Muscle layer of colon (tissue), 2 donors: Measurements from ENCODE around the gene TCEANC2.
"Not testable (repeated sequence)": the region's sequence is repeated elsewhere in the genome, so short reads cannot be mapped to it uniquely, and the experiment has no call there.

Experiments used
- H3K27ac ChIP-seq: one replicate; pipeline ENCODE4 v1.7.0; 2013; ENCODE audit warnings: low read depth, mild to moderate bottlenecking, low read length, moderate library complexity
- H3K27me3 ChIP-seq, 2 donors: one replicate each; pipeline ENCODE4 v1.7.0; 2013; ENCODE audit warnings: low read length in 2 of 2, mild to moderate bottlenecking in 2 of 2; ENCODE audit not compliant: insufficient read depth in 2 of 2, control insufficient read depth in 1 of 2
- H3K36me3 ChIP-seq: one replicate; pipeline ENCODE4 v1.7.0; 2013; ENCODE audit warnings: mild to moderate bottlenecking, low read length; ENCODE audit not compliant: insufficient read depth
- H3K4me1 ChIP-seq: one replicate; pipeline ENCODE4 v1.7.0; 2013; ENCODE audit warnings: mild to moderate bottlenecking, low read length; ENCODE audit not compliant: insufficient read depth
- H3K4me3 ChIP-seq, 2 donors: one replicate each; pipeline ENCODE4 v1.7.0; 2013; ENCODE audit warnings: low read length in 2 of 2, low read depth in 1 of 2, mild to moderate bottlenecking in 1 of 2, moderate library complexity in 1 of 2
- H3K9ac ChIP-seq: one replicate; pipeline ENCODE4 v1.7.0; 2013; ENCODE audit warnings: low read length
- H3K9me3 ChIP-seq: one replicate; pipeline ENCODE4 v1.7.0; 2013; ENCODE audit warnings: mild to moderate bottlenecking, low read length
- donor health status: abdominal sarcoma.
- donor health status: Adenocarcinoma of cecum.

TCEANC2 gene

DNA sequence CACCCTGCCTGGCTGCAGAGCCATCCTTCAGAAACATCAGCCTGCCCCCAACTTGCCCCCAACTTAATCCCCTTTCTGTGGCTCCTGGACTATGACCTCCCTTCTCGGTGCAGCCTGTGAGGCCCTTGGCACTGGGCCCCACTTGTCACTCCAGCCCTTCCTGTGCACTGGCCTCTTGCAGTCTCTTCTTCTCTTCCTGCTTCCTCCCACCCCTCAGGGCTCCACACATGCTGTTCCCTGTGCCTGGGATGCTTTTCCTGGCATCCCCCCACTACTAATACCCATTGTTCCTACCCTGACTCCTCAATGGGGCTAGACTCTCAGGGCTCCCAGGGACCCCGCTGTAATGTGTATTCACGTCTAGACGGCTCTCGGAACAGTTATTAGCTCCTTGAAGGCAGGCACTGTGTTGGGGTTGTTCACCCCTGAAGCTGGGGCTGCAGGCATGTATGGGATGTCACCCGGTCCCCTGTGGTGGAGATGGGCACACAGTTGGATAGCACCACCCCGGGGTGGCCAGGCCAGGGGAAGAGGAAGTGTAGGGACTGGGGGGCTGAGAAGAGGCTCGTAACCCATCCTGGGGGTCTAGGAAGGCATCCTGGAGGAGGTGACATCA, 39.9 kb upstream of the TCEANC2 start:
- Histone ChIP-seq H3K4me1 (no peaks in the 10 kb centered on the region), H3K27me3 (peaks cover 0 to 13% of the 10 kb centered on the region in 2 donors), H3K9ac (no peak overlapping the region), H3K9me3 (no peaks in the 10 kb centered on the region), H3K4me3 (no peak overlapping the region), H3K36me3 (no peaks in the 10 kb centered on the region), H3K27ac (no peak overlapping the region)

DNA sequence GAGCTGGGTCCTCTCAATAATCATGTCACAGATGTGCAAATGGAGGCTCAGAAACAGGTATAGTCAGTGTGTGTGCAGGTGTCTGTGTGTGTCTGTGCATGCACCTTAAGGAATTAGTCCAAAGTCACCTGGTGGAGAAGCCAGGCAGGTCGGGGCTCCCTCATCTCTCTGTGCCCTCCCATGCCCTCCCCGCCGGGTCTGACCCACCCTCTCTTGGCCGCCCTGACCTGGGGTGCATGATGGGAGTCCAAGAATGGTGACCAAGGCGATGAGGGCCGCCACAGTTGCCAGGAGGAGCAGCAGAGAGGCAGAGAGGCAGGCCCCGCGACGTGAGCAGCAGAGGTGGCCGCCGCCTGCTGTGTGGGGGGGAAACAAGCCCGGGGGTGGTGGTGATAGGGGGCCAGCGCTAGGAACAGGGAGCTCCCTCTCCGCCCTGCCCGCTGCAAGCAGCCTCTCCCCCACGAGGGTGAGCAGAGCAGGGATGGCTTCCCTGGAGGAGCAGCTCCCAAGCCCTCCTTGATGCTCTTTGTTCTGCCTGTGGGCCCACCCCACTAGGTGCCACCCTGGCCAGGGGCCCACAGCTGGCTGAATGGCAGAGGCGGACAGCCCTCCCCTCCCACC, 39.3 kb upstream of the TCEANC2 start:
- no peak overlapping the region for H3K27ac ChIP-seq
- no peaks in the 10 kb centered on the region for H3K4me1 ChIP-seq
- no peaks in the 10 kb centered on the region for H3K36me3 ChIP-seq
- no peak overlapping the region for H3K4me3 ChIP-seq
- H3K9ac ChIP-seq, result no peak overlapping the region
- H3K9me3 ChIP-seq, result no peaks in the 10 kb centered on the region
- H3K27me3 ChIP-seq, result peaks cover 0 to 13% of the 10 kb centered on the region in 2 donors

GRCh38 chr1:54016343-54017282, 36.8 kb upstream of the TCEANC2 start:
- no peaks in the 10 kb centered on the region for H3K9me3 ChIP-seq
- no peak overlapping the region for H3K4me3 ChIP-seq
- H3K27me3 ChIP-seq, result peaks cover 0 to 13% of the 10 kb centered on the region in 2 donors
- no peak overlapping the region for H3K27ac ChIP-seq
- no peaks in the 10 kb centered on the region for H3K4me1 ChIP-seq
- H3K9ac ChIP-seq, result no peak overlapping the region
- no peaks in the 10 kb centered on the region for H3K36me3 ChIP-seq

- Histone ChIP-seq H3K9ac (no peak within 1 kb of the TSS), H3K27ac (no peak within 1 kb of the TSS), H3K4me3 (no peak within 1 kb of the TSS), H3K9me3 (no peaks in the 10 kb centered on the region), H3K27me3 (peaks cover 0 to 13% of the 10 kb centered on the region in 2 donors), H3K36me3 (no peaks in the 10 kb centered on the region), H3K4me1 (no peaks in the 10 kb centered on the region)
These were observed 35.4 kb upstream of the TCEANC2 start, which contains the start of gene LDLRAD1 for GRCh38 chr1:54017979-54018378. Gene LDLRAD1 (minus strand): TSS chr1:54018186. CDS start chr1:54018112, 74 bp downstream.

DNA sequence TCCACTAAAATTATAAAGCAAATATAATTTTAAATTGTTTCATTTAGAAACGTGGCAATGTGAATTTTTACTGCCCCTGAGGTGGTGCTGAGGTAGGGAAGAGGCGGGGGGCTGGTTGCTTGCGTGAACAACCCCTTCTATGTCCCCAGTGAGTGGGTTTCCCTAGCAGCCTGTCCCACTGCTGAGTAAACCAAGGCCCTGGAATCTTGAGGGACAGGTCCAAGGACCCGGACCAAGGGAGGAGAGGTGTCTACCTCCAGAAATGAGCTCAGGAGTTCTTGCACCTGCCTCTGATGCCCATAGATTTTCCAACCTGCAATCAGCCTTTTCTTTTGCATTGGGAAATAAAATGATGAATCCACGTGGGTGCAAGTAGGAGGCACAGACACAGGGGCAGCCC, 34.8 kb upstream of the TCEANC2 start:
- H3K36me3 ChIP-seq, result no peaks in the 10 kb centered on the region
- H3K9ac ChIP-seq, result no peak overlapping the region
- no peak overlapping the region for H3K27ac ChIP-seq
- H3K4me3 ChIP-seq, result no peak overlapping the region
- no peaks in the 10 kb centered on the region for H3K4me1 ChIP-seq
- peaks cover 0 to 7% of the 10 kb centered on the region in 2 donors for H3K27me3 ChIP-seq
- H3K9me3 ChIP-seq, result no peaks in the 10 kb centered on the region

DNA sequence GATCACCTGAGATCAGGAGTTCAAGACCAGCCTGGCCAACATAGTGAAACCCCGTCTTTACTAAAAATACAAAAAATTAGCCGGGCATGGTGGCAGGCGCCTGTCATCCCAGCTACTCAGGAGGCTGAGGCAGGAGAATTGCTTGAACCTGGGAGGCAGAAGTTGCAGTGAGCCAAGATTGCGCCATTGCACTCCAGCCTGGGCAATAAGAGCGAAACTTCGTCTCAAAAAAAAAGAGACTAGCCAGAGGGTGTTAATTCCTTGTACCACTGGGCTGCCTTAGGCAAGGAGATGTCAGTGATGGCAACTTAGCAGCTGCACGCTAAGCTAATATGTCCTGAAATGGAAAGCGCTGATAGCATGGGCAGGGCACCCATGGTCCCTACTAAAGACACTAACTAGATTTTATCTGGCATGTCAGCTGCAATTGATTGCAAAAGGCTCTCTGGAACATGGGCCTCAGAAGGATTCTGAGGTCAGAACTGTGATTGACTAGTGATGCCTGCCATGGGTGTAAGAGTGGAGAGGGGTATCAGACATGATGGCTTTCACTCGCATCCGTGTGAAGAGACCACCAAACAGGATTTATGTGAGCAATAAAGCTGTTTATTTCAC, 33.7 kb upstream of the TCEANC2 start:
- not testable (repeated sequence) for H3K9me3 ChIP-seq, H3K27ac ChIP-seq, H3K36me3 ChIP-seq, H3K4me1 ChIP-seq, H3K9ac ChIP-seq, H3K4me3 ChIP-seq, H3K27me3 ChIP-seq

DNA sequence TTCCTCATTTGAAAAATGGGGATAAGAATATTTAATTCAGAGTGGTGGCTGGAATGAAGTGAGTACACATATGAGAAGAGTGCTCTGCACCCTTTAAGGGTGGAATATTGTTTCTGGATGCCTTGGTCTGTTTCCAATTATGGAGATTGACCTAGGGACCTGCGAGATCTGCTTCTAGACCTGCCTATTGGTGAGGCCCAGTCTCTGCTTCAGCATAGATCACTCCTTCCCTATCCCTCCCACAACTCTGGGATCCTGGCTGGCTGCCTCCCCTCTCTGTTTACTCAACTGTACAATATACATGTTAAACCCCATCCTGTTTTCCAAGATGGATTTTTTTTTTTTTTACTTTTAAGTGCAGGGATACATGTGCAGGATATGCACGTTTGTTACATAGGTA, 29.1 kb upstream of the TCEANC2 start:
- no peak overlapping the region for H3K9ac ChIP-seq
- no peaks in the 10 kb centered on the region for H3K27me3 ChIP-seq
- H3K4me1 ChIP-seq, result no peaks in the 10 kb centered on the region
- H3K9me3 ChIP-seq, result no peaks in the 10 kb centered on the region
- no peaks in the 10 kb centered on the region for H3K36me3 ChIP-seq
- H3K4me3 ChIP-seq, result no peak overlapping the region
- no peak overlapping the region for H3K27ac ChIP-seq

DNA sequence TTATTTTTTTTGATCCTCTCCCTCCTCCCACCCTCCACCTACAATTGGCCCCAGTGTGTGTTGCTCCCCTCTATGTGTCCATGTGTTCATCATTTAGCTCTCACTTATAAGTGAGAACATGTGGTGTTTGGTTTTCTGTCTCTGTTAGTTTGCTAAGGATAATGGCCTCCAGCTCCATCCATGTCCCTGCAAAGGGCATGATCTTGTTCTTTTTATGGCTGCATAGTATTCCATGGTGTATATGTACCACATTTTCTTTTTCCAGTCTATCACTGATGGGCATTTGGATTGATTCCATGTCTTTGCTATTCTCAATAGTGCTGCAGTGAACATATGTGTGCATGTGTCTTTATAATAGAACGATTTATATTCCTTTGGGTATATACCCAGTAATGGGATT, 28.6 kb upstream of the TCEANC2 start:
- not testable (repeated sequence) for H3K9me3 ChIP-seq, H3K4me3 ChIP-seq, H3K27ac ChIP-seq, H3K27me3 ChIP-seq, H3K9ac ChIP-seq, H3K36me3 ChIP-seq, H3K4me1 ChIP-seq

- H3K9me3 ChIP-seq, result no peaks in the 10 kb centered on the region
- H3K4me1 ChIP-seq, result no peaks in the 10 kb centered on the region
- H3K36me3 ChIP-seq, result peaks cover 26% of the 10 kb centered on the region
- H3K4me3 ChIP-seq, result no peak overlapping the region
- H3K27ac ChIP-seq, result no peak overlapping the region
- H3K27me3 ChIP-seq, result no peaks in the 10 kb centered on the region
- no peak overlapping the region for H3K9ac ChIP-seq
These were observed 25.6 kb upstream of the TCEANC2 start for GRCh38 chr1:54027848-54028247.

GRCh38 chr1:54028306-54029251, 24.8 kb upstream of the TCEANC2 start:
- Histone ChIP-seq H3K4me1 (no peaks in the 10 kb centered on the region), H3K36me3 (peaks cover 32% of the 10 kb centered on the region), H3K9ac (no peak overlapping the region), H3K9me3 (no peaks in the 10 kb centered on the region), H3K27me3 (no peaks in the 10 kb centered on the region), H3K27ac (no peak overlapping the region), H3K4me3 (no peak overlapping the region)
